HG03159 (cell line): ENCODE data around the gene OGFOD3.
"Not testable (repeated sequence)": the region's sequence is repeated elsewhere in the genome, so short reads cannot be mapped to it uniquely, and the experiment has no call there.

Experiments
- ATAC-seq: cut with Tn5 transposase; IDR thresholded peaks from one replicate; pipeline ENCODE4 v1.9.1; 2021; ENCODE audit warnings: mild to moderate bottlenecking, moderate library complexity; ENCODE audit not compliant: unreplicated experiment

Gene OGFOD3, protein sequence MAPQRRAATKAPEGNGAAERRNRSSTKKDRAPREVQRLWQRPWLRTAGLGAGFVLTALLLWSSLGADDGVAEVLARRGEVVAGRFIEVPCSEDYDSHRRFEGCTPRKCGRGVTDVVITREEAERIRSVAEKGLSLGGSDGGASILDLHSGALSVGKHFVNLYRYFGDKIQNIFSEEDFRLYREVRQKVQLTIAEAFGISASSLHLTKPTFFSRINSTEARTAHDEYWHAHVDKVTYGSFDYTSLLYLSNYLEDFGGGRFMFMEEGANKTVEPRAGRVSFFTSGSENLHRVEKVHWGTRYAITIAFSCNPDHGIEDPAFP

DNA sequence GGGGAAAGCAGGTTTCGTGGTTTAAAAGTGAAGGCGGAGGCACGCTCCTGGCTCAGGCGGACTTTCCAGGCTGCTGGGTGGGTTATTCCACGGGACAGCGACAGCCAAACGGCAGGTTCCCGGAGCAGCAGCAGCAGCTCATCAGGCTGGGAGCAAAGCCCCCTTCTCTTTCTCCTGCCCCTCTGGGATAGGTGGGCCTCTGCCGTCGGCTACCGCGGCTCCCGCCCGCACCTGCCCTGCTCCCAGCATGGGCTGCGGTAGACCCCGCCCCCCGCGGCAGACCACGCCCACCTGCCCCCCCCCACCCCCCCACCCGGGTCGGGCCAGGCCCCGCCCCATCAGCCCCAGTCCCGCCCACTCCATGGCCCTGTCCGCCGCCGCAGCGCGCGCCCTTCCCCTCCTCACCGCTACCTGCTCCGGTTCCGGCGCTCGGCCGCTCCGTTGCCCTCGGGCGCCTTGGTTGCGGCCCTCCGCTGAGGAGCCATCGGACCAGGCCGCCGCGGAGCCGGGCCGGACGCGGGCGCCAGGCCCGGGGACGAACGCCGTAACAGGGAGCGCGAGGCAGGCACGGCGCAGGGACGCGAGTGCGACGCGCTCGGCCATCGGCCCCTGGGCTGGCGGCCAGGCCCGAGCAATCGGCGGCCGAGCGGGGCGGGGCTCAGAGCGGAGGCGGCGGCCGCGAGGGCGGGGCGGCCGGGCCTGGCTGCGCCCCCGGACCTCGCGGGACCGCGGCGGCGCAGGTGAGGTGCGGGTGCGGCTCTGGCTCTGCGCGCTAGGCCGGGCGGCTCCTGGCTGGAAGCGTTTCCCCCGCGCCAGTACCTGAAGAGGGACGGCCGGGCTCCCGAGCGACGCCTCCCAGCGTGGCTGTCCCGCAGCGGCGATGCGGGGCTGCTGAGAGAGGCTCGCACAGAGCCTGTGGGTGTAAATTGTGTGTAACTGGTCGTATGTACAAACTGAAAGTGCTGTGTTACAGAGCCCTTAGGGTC lies at the start of gene OGFOD3, which contains the start of gene HEXD:
Gene OGFOD3, minus strand, starts transcription at position 586 of the 986 bp plus-strand sequence. Its CDS starts 101 bp downstream, at position 485.
Gene HEXD, plus strand, starts transcription at position 347 of the 986 bp plus-strand sequence. CDS start 1,453 bp downstream, outside the sequence.
- ATAC-seq: peak; percentile 84

- ATAC-seq: no peak
Measured at GRCh38 chr17:82465023-82465603, 46.7 kb upstream of the OGFOD3 start.

DNA sequence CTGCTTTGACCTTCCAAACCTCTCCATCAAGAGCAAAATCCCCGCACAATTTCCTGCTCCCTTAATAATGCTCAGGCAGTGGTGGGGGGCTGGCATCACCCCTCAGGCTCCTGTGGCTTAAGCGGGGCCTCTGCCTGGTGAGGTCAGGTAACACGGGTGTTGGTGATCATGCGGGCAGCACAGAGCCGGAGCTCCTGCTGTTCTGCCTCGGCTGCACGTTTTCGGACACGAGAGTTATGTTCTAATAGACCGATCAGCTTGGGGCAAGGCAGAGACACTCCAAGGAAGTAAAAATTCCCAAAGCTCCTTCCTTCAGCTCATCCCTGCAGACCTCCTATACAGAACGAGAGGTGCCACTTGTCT lies 46.2 kb upstream of the OGFOD3 start:
- ATAC-seq: no peak

GRCh38 chr17:82463925-82464566 lies 45.7 kb upstream of the OGFOD3 start:
- no peak for ATAC-seq

DNA sequence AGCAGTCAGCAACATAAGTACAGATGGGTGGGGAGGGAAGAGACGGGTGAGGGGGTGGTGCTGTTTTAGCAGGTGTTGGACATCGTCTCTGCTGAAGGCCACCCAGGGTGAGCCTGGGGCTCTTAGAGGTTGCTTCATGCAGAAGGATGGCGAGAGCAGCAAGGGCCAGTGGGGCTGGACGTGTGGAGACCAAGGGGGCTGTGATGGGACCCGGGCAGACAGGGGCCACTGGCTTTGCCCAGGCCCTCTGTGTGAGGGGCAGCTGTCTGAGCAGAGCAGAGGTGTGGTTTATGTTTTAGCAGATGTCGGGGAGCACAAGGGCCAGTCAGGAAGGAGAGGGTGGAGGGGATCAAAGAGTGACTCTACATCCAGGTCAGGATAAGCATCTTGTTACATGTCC lies 45.0 kb upstream of the OGFOD3 start:
- ATAC-seq: no peak

DNA sequence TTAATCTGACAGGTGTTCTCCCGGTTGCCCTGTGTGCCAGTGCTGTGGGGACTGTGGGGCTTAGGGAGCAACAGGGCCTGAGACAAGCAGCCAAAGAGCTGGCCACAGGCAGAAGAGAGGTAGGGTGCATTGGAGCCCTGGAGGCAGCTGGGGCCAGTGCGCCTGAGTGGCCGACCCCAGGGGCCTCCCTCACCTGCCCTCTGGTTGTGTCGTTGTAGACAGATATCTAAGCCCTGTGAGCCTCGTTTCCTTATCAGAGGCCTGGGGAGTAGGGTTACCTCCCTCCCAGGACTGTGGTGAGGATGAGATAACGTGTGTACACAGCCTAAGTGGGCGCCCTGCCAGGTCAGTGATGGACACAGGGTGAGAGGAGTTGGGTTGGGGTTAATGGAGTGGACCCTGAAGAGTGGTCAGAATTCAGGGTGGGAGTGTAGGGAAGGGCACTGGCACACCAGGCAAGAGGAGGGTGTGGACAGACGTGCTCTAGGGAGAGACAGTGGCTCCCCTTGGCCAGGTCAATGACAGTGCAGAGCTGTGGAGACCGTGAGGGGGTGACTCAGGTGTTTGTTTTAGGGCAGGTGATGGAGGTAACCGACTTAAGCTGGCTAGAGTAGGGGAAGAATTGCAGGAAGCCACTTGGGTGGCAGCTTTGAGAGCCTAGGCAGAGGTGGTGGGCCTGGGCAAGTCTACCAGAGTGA lies 43.6 kb upstream of the OGFOD3 start:
- no peak for ATAC-seq

DNA sequence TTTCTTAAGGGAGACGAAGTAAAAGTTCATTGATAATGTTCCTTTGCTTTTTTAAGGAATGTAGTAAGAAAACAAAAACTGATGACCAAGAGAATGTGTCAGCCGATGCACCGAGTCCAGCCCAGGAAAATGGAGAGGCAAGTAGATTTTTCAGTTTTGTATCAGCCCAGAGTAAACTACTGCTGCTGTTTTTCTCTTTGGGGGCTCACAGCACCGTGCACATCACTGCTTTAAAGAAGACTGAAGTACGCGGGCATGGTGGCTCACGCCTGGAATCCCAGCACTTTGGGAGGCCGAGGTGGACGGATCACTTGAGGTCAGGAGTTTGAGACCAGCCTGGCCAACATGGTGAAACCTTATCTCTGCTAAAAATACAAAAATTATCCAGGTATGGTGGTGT lies 41.5 kb upstream of the OGFOD3 start:
- ATAC-seq: not testable (repeated sequence)

- peak; percentile 1 for ATAC-seq
Measured at GRCh38 chr17:82458885-82459424, 40.6 kb upstream of the OGFOD3 start.

DNA sequence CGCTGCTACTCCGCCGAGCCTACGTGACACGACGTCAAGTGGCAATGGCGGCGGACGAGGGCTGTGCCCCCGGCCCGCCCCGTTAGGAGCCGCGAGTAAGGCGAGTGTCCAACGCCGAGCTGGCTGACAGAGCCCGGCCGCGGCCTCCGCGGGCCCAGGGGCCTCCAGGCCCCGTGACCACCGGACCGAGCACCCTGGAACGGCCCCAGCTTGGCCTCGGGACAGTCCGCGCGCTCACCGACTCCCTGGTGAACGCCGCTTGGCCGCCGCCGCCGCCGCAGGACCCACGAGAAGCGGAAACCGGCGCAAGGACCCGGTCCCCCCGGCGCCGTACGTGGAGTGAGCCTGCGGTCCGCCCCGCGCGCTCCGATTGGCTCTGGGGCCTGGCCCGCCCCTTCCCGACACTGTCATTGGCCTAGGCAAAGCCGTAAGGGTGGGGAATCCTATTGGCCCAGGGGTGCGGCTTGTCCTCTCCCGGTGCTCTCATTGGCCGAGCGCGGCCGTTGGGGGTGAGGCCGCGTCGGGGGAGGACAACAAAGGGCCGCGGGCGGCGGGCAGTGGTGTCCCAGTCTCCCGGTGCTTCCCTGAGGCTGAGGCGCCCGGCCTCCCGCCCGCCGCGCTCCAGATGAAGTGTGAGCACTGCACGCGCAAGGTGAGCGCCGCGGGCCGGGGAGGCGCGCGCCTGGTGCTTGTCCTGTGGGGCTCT lies 39.9 kb upstream of the OGFOD3 start, which contains the start of gene NARF:
Gene NARF, plus strand, starts transcription at position 563 of the 706 bp plus-strand sequence. Its CDS starts 63 bp downstream, at position 626.
- peak; percentile 88 for ATAC-seq

DNA sequence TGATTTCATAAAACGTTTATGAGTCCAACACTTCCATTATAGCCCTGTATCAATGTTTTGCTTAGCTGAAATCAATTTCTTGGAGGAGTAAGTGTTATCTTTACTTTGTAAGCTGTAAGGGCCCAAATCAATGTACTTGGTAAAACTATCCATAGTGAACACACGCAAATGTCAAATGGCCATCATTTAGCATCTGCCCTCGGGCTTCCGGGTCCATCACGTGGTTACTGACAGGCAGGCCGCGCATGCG lies 39.5 kb upstream of the OGFOD3 start:
- ATAC-seq: no peak

DNA sequence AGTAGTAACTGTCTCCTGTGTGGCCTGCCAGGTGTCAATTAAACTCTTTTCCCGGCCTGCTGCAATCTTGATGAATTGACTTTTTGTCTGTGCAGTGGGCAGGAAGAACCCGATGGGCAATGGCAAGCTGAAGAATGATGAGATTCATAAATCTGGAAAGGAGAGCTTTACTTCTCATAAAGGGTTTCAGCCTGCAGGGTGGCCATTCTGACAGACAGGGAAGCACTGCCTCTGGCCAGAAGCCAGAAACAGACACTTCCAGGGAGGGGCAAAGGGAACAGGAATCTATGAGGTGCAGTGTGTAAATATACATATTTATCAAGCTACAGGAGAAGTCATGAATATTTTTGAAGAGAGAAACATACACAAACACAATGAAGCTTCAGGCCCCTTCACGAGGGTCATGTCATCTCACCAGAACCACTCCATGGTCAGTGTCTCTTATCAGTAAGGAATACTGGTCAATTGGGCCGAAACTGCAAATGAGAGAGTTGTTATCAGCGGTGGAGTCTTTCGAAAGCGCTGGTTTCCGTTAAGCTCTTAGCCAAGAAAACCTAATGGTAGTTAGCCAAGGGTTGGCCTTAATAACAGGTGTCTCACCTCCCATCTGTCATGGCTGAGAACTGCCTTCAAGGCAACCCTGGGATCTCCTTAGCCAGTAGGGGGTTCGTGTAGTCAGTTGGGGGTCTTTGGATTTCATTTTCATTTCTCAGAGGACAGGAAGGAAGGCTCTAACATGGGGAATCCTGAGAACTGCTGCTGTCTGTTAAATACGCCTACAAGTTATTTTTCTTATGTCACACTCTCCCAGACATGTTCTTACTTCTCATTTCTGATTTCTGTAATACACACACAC lies 38.9 kb upstream of the OGFOD3 start:
- ATAC-seq: no peak

DNA sequence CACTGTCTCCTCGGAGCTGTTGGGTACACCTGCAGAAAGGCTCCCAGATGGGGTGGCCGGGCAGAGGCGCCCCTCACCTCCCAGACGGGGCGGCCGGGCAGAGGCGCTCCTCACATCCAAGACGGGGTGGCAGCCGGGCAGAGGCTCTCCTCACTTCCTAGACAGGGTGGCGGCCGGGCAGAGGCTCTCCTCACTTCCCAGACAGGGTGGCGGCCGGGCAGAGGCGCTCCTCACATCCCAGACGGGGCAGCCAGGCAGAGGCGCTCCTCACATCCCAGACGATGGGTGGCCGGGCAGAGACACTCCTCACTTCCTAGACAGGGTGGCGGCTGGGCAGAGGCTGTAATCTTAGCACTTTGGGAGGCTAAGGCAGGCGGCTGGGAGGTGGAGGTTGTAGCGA lies 35.3 kb upstream of the OGFOD3 start:
- ATAC-seq: not testable (repeated sequence)

DNA sequence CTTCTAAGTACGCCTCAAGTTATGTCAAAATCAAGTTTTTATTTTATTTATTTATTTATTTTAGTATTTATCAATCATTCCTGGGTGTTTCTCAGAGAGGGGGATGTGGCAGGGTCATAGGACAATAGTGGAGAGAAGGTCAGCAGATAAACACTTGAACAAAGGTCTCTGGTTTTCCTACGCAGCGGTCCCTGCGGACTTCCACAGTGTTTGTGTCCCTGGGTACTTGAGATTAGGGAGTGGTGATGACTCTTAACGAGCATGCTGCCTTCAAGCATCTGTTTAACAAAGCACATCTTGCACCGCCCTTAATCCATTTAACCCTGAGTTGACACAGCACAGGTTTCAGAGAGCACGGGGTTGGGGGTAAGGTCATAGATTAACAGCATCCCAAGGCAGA lies 34.8 kb upstream of the OGFOD3 start:
- not testable (repeated sequence) for ATAC-seq

DNA sequence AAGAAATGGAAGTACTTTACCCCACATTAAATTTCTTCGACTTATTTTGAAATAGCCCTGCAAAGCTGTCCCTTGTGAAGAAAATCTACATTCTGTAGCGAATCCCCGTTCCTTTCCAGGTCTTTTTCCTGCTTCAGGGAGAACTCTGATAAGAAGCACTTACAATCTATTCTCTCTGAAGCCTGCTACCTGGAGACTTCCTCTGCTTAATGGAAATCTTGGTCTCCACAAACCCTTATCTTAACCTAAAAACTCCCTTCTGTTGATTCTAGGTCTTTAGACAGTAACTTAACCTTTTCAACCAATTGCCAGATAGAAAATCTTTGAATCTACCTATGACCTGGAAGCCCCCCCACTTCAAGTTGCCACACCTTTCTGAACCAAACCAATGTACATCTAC lies 33.8 kb upstream of the OGFOD3 start:
- no peak for ATAC-seq

DNA sequence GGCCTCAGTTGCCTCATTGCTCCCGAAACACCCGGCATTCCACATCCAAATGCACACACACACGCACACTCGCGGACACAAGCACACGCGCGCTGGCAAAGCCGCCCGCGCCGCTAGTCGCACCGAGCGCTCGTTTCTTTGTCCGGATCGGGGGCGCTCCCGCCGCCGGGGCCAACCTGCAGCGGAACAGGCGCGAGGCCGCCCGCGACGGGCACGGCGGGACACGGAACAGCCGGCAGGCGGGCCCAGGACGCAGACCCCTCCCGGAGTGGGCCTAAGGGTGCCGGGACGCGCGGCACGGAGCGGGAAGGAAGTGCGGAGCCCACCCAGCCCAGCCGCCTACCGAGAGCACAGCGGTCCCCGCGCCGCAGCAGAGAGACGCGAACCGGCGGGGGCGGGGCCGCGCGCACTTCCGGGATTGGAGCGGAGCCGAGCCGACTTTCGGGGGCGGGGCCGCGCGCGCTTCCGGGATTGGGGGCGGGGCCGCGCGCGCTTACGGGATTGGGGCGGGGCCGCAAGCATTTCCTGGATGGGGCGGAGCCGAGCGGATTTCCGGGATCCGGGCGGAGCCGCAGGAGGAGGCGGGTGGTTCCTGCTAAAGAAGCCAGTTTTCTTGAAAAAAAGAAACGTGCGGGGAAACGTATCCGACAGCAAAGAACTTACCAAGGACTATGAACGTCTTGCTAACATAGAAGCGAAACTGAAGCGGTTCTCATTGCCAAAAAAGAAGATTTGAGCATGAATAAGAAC lies 32.1 kb upstream of the OGFOD3 start, which contains the start of gene CYBC1:
Gene CYBC1, minus strand, starts transcription at position 396 of the 750 bp plus-strand sequence. CDS start 1,498 bp downstream, outside the sequence.
- peak; percentile 51 for ATAC-seq

DNA sequence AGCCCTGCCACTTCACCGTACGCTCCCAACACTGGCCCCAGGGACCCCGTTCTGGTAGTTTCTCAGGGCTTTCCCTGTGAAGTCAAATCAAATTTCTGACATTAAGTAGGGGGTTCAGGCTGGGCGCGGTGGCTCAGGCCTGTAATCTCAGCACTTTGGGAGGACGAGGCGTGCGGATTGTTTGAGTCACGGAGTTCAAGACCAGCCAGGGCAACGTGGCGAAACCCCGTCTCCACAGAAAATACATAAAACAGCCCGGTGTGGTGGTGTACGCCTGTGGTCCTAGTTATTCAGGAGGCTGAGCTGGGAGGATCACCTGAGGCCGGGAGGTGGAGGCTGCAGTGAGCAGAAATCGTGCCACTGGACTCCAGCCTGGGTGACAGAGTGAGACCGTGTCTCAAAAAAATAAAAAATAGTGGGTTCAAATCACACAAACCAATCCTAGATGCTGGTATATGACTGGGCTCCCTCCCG lies 31.5 kb upstream of the OGFOD3 start:
- ATAC-seq: peak; percentile 26

- ATAC-seq: peak; percentile 60
Measured at GRCh38 chr17:82449131-82449882, 30.9 kb upstream of the OGFOD3 start.
